HG02852 (cell line): ENCODE results near the gene SLC30A1.

Experiments used
- ATAC-seq: cut with Tn5 transposase; IDR thresholded peaks from one replicate; pipeline ENCODE4 v1.9.1; 2021; ENCODE audit warnings: mild to moderate bottlenecking, moderate library complexity; ENCODE audit not compliant: unreplicated experiment

The SLC30A1 gene

GRCh38 chr1:211607754-211608473 is 29.0 kb upstream of the SLC30A1 start:
- no peak for ATAC-seq

GRCh38 chr1:211606914-211607753 is 28.2 kb upstream of the SLC30A1 start:
- peak; percentile 96 for ATAC-seq

- peak; percentile 59 for ATAC-seq
These were observed 27.5 kb upstream of the SLC30A1 start for GRCh38 chr1:211606332-211606913.

GRCh38 chr1:211605603-211606331 is 26.8 kb upstream of the SLC30A1 start:
- ATAC-seq, result no peak

GRCh38 chr1:211605034-211605433 is 26.1 kb upstream of the SLC30A1 start:
- ATAC-seq, result no peak

- ATAC-seq, result no peak
These were observed 25.6 kb upstream of the SLC30A1 start for GRCh38 chr1:211604548-211604947.

GRCh38 chr1:211603713-211604112 is 24.8 kb upstream of the SLC30A1 start:
- no peak for ATAC-seq

GRCh38 chr1:211603191-211603701 is 24.3 kb upstream of the SLC30A1 start:
- no peak for ATAC-seq

- ATAC-seq, result no peak
These were observed 23.2 kb upstream of the SLC30A1 start for GRCh38 chr1:211601982-211602670.

- no peak for ATAC-seq
These were observed 22.2 kb upstream of the SLC30A1 start for GRCh38 chr1:211601159-211601558.

GRCh38 chr1:211599250-211599649 is 20.3 kb upstream of the SLC30A1 start:
- ATAC-seq, result no peak

- no peak for ATAC-seq
These were observed 19.6 kb upstream of the SLC30A1 start for GRCh38 chr1:211598514-211598913.

- no peak for ATAC-seq
These were observed 17.6 kb upstream of the SLC30A1 start for GRCh38 chr1:211596418-211597181.

GRCh38 chr1:211595419-211595818 is 16.5 kb upstream of the SLC30A1 start:
- ATAC-seq, result no peak

- no peak for ATAC-seq
These were observed 13.1 kb upstream of the SLC30A1 start for GRCh38 chr1:211591980-211592493.

GRCh38 chr1:211589782-211590721 is 11.1 kb upstream of the SLC30A1 start:
- ATAC-seq, result no peak

- ATAC-seq, result no peak
These were observed 9.8 kb upstream of the SLC30A1 start for GRCh38 chr1:211588711-211589110.

- no peak for ATAC-seq
These were observed 8.2 kb upstream of the SLC30A1 start for GRCh38 chr1:211587123-211587522.
